Epithelial cell of umbilical artery (primary cell): ENCODE data around the gene ZSCAN31. TPM values are rescaled to one million over a fixed set of nuclear protein-coding genes. Genes with fewer than 3 reads are reported as not detected.

Experiments
- total RNA-seq: library from RNA; depleted of rRNA; stranded (reverse); fragments of >200 nt; gene quantifications from 2 replicates; pipeline ENCODE4 v1.2.3, GENCODE V29; 2014

Gene ZSCAN31
- total RNA-seq: 14.3 and 15.7 TPM in 2 replicates

DNA sequence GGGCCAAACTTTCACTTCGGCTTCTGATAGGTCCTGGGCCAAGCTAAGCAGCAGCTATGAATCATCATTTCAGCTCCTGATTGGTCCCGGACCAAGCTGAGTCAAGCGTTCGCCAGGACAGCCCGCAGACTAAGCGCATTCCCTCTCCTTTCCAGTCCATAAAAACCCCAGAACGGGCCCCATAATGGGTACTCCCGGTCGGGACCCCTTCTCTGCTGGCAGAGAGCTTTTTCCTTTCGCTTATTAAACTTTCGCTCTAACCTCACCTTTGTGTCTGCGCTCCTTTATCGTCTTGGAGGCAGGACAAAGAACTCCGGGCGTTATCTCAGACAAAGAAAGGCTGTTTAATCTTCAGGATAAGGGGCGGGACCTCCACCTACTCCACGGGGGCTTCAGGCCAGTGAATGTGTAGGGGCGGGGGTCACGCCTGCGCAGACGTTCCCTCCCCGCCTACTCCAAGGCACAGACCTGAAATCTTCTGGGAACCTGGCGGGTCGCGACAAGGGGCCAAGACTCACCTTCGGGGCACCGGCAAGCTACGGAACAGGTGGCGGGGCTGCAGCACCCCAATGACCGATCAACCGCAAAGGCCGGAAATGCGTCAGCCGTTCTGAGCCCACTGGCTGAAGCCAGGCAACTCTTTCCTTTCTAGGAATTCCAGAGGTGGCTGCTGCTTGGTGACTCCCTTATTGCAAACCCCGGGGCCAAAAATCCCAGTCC is at the start of gene ZSCAN31:
ZSCAN31 (minus strand) TSS at position 585 of the 720 bp plus-strand sequence. CDS start 6,465 bp downstream, outside the sequence.

DNA sequence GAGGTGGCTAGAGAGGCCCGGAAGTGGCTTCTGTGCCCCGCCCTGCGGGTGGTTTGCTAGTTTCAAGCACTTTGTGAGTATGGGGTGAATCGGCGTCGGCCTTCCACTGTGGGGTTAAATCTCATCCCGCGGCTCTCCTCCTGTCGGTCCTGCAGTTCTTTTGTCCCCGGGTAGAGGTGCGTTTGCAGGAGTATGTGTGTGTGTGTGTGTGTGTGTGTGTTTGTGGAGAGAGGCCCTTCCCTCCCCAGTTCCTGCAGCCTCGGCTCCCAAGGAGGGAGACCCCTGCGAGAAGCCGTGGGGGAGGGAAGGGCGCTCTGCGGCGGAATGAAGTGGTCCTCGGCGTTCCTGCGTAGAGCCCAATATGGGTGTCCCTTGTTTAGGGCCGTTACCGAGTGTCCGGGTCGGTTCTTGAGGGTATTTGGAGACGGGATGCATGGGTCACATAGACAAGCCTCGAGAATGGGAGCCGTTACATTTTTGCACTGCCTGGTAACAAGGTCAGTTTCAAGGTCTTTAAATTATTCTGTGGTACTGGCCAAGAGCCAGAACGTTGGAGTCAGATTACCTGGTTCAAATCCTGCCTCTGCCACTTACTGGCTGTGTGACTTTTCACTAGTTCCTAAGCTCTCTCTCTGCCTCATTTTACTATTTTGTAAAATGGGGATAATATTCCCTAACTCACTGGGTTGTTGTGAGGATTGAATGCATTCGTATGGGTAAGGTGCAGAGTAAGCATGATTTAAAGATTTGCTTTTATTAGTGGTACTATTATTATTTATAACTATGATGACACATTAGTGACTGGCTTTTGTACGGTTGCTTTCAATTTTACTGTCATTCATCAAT is 14.2 kb upstream of the ZSCAN31 start, which contains the start of gene ZKSCAN3:
ZKSCAN3 (plus strand) TSS at position 56 of the 846 bp plus-strand sequence. CDS start 9,640 bp downstream, outside the sequence.

DNA sequence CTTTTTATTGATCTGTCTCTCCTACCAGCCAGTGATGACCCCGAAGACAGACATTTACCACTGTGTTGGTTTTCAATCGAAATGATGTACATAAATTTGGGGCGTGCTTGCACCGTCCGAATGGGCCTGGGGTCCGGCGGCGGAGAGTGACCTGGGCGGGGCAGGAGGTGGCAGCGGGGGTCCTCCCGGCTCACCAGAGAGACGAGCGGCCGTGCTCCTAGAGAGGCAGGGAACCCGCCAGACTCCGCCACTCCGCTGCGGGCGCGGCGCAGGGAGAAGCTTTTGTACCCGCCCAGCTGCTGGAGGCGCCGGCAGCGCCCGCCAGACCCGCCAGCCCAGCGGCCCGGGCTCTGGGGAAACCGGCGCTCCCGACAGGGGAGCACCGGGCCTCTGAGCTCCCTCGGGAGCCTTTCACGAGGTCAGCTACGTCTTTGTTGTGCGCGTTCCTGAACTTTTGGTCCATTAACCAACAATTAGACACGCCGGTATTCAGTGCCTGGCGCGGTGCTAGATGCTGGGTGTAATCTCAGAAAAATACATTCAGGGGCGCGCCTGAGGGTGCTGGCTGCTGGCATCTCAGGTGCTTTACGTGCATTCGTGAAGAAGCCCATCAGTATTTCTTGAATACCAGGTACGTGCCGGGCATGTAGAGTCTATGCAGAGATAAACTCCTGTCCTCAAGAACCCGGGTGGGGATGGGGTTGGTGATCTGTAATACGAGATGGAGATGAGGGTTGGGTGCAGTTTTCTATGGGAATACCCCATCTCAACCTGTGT is 54.5 kb downstream of the ZSCAN31 start, which contains the start of gene PGBD1:
PGBD1 (plus strand) TSS at position 285 of the 777 bp plus-strand sequence. CDS start 2,242 bp downstream, outside the sequence.

Other genes with a start within 250 kb of the ZSCAN31 start
- gene ZSCAN16, start 211.5 kb downstream of the ZSCAN31 start, total RNA-seq: 10.7 and 15.3 TPM in 2 replicates
- gene ZKSCAN8, start 194.3 kb downstream of the ZSCAN31 start, total RNA-seq: 8.8 and 16.7 TPM in 2 replicates
- 14.6 and 17.9 TPM in 2 replicates for gene ZSCAN9, start 110.9 kb downstream of the ZSCAN31 start, total RNA-seq
- gene ZKSCAN4, start 83.9 kb downstream of the ZSCAN31 start, total RNA-seq: 4.7 and 5.2 TPM in 2 replicates
- gene NKAPL, start 76.9 kb downstream of the ZSCAN31 start, total RNA-seq: 0.30 and 0.32 TPM in 2 replicates
- gene ZSCAN26, start 69.0 kb downstream of the ZSCAN31 start, total RNA-seq: 10.4 and 26.1 TPM in 2 replicates
- 7.5 and 9.0 TPM in 2 replicates for gene PGBD1, start 54.6 kb downstream of the ZSCAN31 start, total RNA-seq
- gene ZKSCAN3, start 13.8 kb upstream of the ZSCAN31 start, total RNA-seq: 1.9 and 5.5 TPM in 2 replicates
- gene ZSCAN12, start 63.6 kb upstream of the ZSCAN31 start, total RNA-seq: 5.2 and 6.8 TPM in 2 replicates
- gene ZSCAN23, start 107.3 kb upstream of the ZSCAN31 start, total RNA-seq: 0.15 and 0.97 TPM in 2 replicates
- not detected in 2 replicates for gene GPX6, start 179.6 kb upstream of the ZSCAN31 start, total RNA-seq
- gene GPX5, start 189.7 kb upstream of the ZSCAN31 start, total RNA-seq: not detected in 2 replicates